Measurements from ENCODE around the gene ARG2.

Gene ARG2

GRCh38 chr14:67572608-67573007, 47.1 kb upstream of the ARG2 start (continued):
- no peak for TF ChIP-seq POU6F1 (CRISPR knock-in tag; IDR thresholded peaks at IDR 0.05; ENCODE audit: borderline replicate concordance, low read depth)
- TF ChIP-seq ISL1 (CRISPR knock-in tag; IDR thresholded peaks at IDR 0.05) = no peak

GRCh38 chr14:67573228-67574010, 46.3 kb upstream of the ARG2 start:
- TF ChIP-seq TCF4 (CRISPR knock-in tag; IDR thresholded peaks at IDR 0.05; ENCODE audit: borderline replicate concordance) (no peak), ISL1 (CRISPR knock-in tag; IDR thresholded peaks at IDR 0.05) (no peak), ZFP3 (CRISPR knock-in tag; IDR thresholded peaks at IDR 0.05) (no peak), CSDC2 (CRISPR knock-in tag; IDR thresholded peaks at IDR 0.05) (no peak), POU6F1 (CRISPR knock-in tag; IDR thresholded peaks at IDR 0.05; ENCODE audit: borderline replicate concordance, low read depth) (no peak), ZNF565 (CRISPR knock-in tag; conservative IDR thresholded peaks at IDR 0.05; ENCODE audit: low read depth) (no peak), CSRNP3 (CRISPR knock-in tag; IDR thresholded peaks at IDR 0.05) (no peak), SNAI2 (CRISPR knock-in tag; IDR thresholded peaks at IDR 0.05) (no peak), TSHZ2 (CRISPR knock-in tag; IDR thresholded peaks at IDR 0.05) (no peak), ZFP30 (CRISPR knock-in tag; IDR thresholded peaks at IDR 0.05) (no peak), ZC3H10 (CRISPR knock-in tag; IDR thresholded peaks at IDR 0.05) (no peak), BACH2 (CRISPR knock-in tag; IDR thresholded peaks at IDR 0.05; ENCODE audit: borderline replicate concordance) (no peak), RARB (CRISPR knock-in tag; IDR thresholded peaks at IDR 0.05) (no peak), ZNF8 (CRISPR knock-in tag; IDR thresholded peaks at IDR 0.05) (no peak), PATZ1 (CRISPR knock-in tag; IDR thresholded peaks at IDR 0.05; ENCODE audit: borderline replicate concordance) (no peak), CREB5 (CRISPR knock-in tag; IDR thresholded peaks at IDR 0.05; ENCODE audit: low read depth) (no peak), ESRRG (CRISPR knock-in tag; IDR thresholded peaks at IDR 0.05) (no peak), TOX (CRISPR knock-in tag; IDR thresholded peaks at IDR 0.05; ENCODE audit: borderline replicate concordance) (no peak)
- ATAC-seq = no peak

GRCh38 chr14:67574156-67574555, 45.6 kb upstream of the ARG2 start:
- TF ChIP-seq TOX (CRISPR knock-in tag; IDR thresholded peaks at IDR 0.05; ENCODE audit: borderline replicate concordance) (no peak), CREB5 (CRISPR knock-in tag; IDR thresholded peaks at IDR 0.05; ENCODE audit: low read depth) (no peak), PPARA (CRISPR knock-in tag; IDR thresholded peaks at IDR 0.05; ENCODE audit: borderline replicate concordance) (no peak), CSRNP3 (CRISPR knock-in tag; IDR thresholded peaks at IDR 0.05) (no peak), ZNF8 (CRISPR knock-in tag; IDR thresholded peaks at IDR 0.05) (no peak), ARNTL (CRISPR knock-in tag; IDR thresholded peaks at IDR 0.05; ENCODE audit: borderline replicate concordance, low read depth) (no peak), ZFP30 (CRISPR knock-in tag; IDR thresholded peaks at IDR 0.05) (no peak), ISL1 (CRISPR knock-in tag; IDR thresholded peaks at IDR 0.05) (no peak), ESRRG (CRISPR knock-in tag; IDR thresholded peaks at IDR 0.05) (no peak), RARB (CRISPR knock-in tag; IDR thresholded peaks at IDR 0.05) (no peak)
- no peak for ATAC-seq
